Heart left ventricle (tissue), 13 donors: ENCODE measurements around the gene ST6GALNAC5.
"Not testable (repeated sequence)": the region's sequence is repeated elsewhere in the genome, so short reads cannot be mapped to it uniquely, and the experiment has no call there.

Source experiments
- POLR2A ChIP-seq, 2 donors: fragments of 450-650 bp; IDR thresholded peaks; one replicate each; pipeline ENCODE4 v1.6.1; 2017; ENCODE audit warnings: antibody characterized with exemption in 2 of 2, mild to moderate bottlenecking in 2 of 2, moderate library complexity in 2 of 2
- TF ChIP-seq, protein P1 (sequence below), 12 donors: fragments of 200-600 bp; sonication (generic) in 4 of 12; IDR thresholded peaks; one replicate each; pipeline versions ENCODE4 v1.5.0 to v1.8.0; 2018 to 2022; ENCODE audit warnings: antibody characterized with exemption in 12 of 12, mild to moderate bottlenecking in 5 of 12
- donor health status: ischemic (EF 13 %, LVEDD 7.1; RV severe dilation, severe dysfunction).
- donor health status: DM: no; HTN: yes; CAD: no.
- donor health status: DM: no; HTN: no; CAD: no.
- donor health status: ischemic (EF 25% LVEDD 6.9; RV normal size, moderate dysfunction).
- donor health status: ischemic (EF 25% LVEDD 5.7; RV mildly dilated, moderate dysfunction).
- donor health status: ischemic (EF 35%, LVEDD 5.7; RV mildly dilated, moderate dysfunction).
- donor health status: nonischemic (EF 11% LVEDD 7.7; RV severe dilation, severe dysfunction).
- donor health status: DM: yes; HTN: yes; CAD: no.
- donor health status: PGD.
- donor health status: ischemic (EF 29% LVEDD 5.4; RV normal size, mild dysfunction).
- donor health status: nonischemic (EF 23%, LVEDD 6.1; RV moderate dilation, normal function).

DNA sequence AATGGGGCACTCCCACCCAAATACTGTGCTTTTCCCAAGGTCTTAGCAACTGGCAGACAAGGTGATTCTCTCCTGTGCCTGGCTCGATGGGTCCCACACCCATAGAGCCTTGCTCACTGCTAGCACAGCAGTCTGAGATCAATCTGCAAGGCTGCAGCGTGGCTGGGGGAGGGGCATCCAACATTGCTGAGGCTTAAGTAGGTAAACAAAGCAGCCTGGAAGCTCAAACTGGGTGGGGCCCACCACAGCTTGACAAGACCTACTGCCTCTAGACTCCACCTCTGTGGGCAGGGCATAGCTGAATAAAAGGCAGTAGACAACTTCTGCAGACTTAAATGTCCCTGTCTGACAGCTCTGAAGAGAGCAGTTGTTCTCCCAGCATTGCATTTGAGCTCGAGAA lies 114.0 kb downstream of the ST6GALNAC5 start:
- TF ChIP-seq, protein P1, sequence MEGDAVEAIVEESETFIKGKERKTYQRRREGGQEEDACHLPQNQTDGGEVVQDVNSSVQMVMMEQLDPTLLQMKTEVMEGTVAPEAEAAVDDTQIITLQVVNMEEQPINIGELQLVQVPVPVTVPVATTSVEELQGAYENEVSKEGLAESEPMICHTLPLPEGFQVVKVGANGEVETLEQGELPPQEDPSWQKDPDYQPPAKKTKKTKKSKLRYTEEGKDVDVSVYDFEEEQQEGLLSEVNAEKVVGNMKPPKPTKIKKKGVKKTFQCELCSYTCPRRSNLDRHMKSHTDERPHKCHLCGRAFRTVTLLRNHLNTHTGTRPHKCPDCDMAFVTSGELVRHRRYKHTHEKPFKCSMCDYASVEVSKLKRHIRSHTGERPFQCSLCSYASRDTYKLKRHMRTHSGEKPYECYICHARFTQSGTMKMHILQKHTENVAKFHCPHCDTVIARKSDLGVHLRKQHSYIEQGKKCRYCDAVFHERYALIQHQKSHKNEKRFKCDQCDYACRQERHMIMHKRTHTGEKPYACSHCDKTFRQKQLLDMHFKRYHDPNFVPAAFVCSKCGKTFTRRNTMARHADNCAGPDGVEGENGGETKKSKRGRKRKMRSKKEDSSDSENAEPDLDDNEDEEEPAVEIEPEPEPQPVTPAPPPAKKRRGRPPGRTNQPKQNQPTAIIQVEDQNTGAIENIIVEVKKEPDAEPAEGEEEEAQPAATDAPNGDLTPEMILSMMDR (IDR thresholded peaks at IDR 0.05), result not testable (repeated sequence)
- TF ChIP-seq POLR2A (IDR thresholded peaks at IDR 0.05), result not testable (repeated sequence)
